SU-DHL-6 (cell line): ENCODE measurements around the gene PAX5.

Experiments
- H2AFZ ChIP-seq: fragments of 200-600 bp; sonication (generic); 2 replicates; pipeline ENCODE4 v1.6.1; 2014; ENCODE audit warnings: low read depth, mild to moderate bottlenecking, moderate library complexity, mixed read lengths, antibody characterized with exemption, low read length; ENCODE audit not compliant: severe bottlenecking
- H3F3A ChIP-seq: fragments of 200-600 bp; shearing (Covaris generic); 2 replicates; pipeline ENCODE4 v1.6.0; 2016; ENCODE audit warnings: antibody characterized with exemption, mild to moderate bottlenecking; ENCODE audit not compliant: insufficient read depth
- H3K27ac ChIP-seq: fragments of 200-600 bp; sonication (generic); 2 replicates; pipeline ENCODE4 v1.5.1; 2016; ENCODE audit warnings: low read depth, mild to moderate bottlenecking, low read length, moderate library complexity, mixed read lengths
- H3K27me3 ChIP-seq: fragments of 200-600 bp; sonication (generic), shearing (Covaris generic); 2 replicates; pipeline ENCODE4 v1.6.0; 2014; ENCODE audit warnings: mild to moderate bottlenecking, low read length
- H3K36me3 ChIP-seq: fragments of 200-600 bp; sonication (generic); 2 replicates; pipeline ENCODE4 v1.6.1; 2014; ENCODE audit warnings: mild to moderate bottlenecking, low read length, mixed read lengths
- H3K4me2 ChIP-seq: fragments of 300-600, 200-600 bp; shearing (Covaris generic), sonication (generic); 2 replicates; pipeline ENCODE4 v1.6.0; 2014; ENCODE audit warnings: low read length, low read depth, mild to moderate bottlenecking; ENCODE audit not compliant: poor library complexity, severe bottlenecking
- H3K4me3 ChIP-seq: fragments of 200-600 bp; sonication (generic); 2 replicates; pipeline ENCODE4 v1.5.1; 2014; ENCODE audit warnings: antibody characterized with exemption, low read length, mild to moderate bottlenecking, mixed read lengths; ENCODE audit not compliant: insufficient read depth, poor library complexity, severe bottlenecking
- H3K79me2 ChIP-seq: fragments of 200-600 bp; sonication (generic); 2 replicates; pipeline ENCODE4 v1.6.1; 2014; ENCODE audit warnings: mild to moderate bottlenecking, low read length, moderate library complexity; ENCODE audit not compliant: insufficient read depth
- H3K9ac ChIP-seq: fragments of 200-600 bp; sonication (generic); 2 replicates; pipeline ENCODE4 v1.7.0; 2014; ENCODE audit warnings: mild to moderate bottlenecking, low read length
- H3K9me2 ChIP-seq: fragments of 200-600 bp; sonication (generic); replicated peaks from 2 replicates; pipeline ENCODE4 v1.6.1; 2014; ENCODE audit warnings: low read length; ENCODE audit not compliant: insufficient read depth
- H3K9me3 ChIP-seq: fragments of 200-600 bp; sonication (generic); 2 replicates; pipeline ENCODE4 v1.6.1; 2014; ENCODE audit warnings: low read length, mixed read lengths; ENCODE audit not compliant: insufficient read depth
- H4K20me1 ChIP-seq: fragments of 200-600 bp; sonication (generic); 2 replicates; pipeline ENCODE4 v1.6.1; 2014; ENCODE audit warnings: low read depth, mild to moderate bottlenecking, antibody characterized with exemption, low read length, moderate library complexity, mixed read lengths
- EZH2phosphoT487 ChIP-seq: fragments of 200-600 bp; sonication (generic), shearing (Covaris generic); conservative IDR thresholded peaks from 2 replicates; pipeline ENCODE4 v1.6.1; 2018; ENCODE audit warnings: mild to moderate bottlenecking, antibody characterized with exemption, low read length, moderate library complexity, mixed read lengths
- TF ChIP-seq, protein P1 (sequence below): fragments of 200-600 bp; sonication (generic); IDR thresholded peaks from one replicate; pipeline ENCODE4 v1.5.1; 2017; ENCODE audit warnings: antibody characterized with exemption, mild to moderate bottlenecking, low read length, moderate library complexity; ENCODE audit not compliant: insufficient read depth, poor library complexity, severe bottlenecking

The PAX5 gene

DNA sequence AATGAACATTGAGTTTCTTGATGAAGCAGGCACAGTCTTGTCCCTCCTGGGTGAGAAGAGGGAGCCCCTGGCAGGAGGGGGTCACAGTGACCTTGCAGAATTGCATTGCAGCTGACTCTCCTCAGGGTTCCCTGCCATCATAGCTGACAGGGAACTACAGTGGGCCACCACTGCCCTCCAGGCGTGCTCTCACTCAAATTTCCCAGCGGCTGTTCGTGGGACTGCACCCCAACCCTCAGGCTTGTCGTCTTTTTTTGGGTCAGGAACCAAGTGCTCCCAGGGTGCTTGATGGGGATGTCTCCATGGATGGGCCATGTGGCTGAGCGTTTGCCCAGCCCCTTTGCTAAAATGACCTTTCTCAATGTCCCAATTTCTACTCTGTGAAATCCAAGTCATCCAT, 245.5 kb downstream of the PAX5 start:
- Histone ChIP-seq H3F3A (no peaks in the 10 kb centered on the region), H3K27ac (no peak overlapping the region), H3K36me3 (no peaks in the 10 kb centered on the region), H4K20me1 (no peaks in the 10 kb centered on the region), H2AFZ (no peak overlapping the region), H3K79me2 (no peaks in the 10 kb centered on the region), H3K4me3 (no peak overlapping the region), H3K9me3 (peaks cover 6% of the 10 kb centered on the region; the same call in 1 of the 2 replicates), H3K4me2 (no peak overlapping the region), H3K27me3 (0 out of 2 replicates have a peak, but pooled peaks cover 4% of the 10 kb centered on the region), H3K9me2 (no peaks in the 10 kb centered on the region), H3K9ac (no peak overlapping the region)
- TF ChIP-seq EZH2phosphoT487: no peak
- TF ChIP-seq, protein P1, sequence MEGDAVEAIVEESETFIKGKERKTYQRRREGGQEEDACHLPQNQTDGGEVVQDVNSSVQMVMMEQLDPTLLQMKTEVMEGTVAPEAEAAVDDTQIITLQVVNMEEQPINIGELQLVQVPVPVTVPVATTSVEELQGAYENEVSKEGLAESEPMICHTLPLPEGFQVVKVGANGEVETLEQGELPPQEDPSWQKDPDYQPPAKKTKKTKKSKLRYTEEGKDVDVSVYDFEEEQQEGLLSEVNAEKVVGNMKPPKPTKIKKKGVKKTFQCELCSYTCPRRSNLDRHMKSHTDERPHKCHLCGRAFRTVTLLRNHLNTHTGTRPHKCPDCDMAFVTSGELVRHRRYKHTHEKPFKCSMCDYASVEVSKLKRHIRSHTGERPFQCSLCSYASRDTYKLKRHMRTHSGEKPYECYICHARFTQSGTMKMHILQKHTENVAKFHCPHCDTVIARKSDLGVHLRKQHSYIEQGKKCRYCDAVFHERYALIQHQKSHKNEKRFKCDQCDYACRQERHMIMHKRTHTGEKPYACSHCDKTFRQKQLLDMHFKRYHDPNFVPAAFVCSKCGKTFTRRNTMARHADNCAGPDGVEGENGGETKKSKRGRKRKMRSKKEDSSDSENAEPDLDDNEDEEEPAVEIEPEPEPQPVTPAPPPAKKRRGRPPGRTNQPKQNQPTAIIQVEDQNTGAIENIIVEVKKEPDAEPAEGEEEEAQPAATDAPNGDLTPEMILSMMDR: peak; percentile 48

- TF ChIP-seq EZH2phosphoT487: no peak
- TF ChIP-seq, protein P1: no peak
- Histone ChIP-seq H3K4me2 (no peak overlapping the region), H3K4me3 (no peak overlapping the region), H3K79me2 (no peaks in the 10 kb centered on the region), H3K27me3 (0 out of 2 replicates have a peak, but pooled peaks cover 4% of the 10 kb centered on the region), H3F3A (no peaks in the 10 kb centered on the region), H3K9ac (no peak overlapping the region), H3K9me2 (no peaks in the 10 kb centered on the region), H2AFZ (no peak overlapping the region), H3K9me3 (no peaks in the 10 kb centered on the region), H3K27ac (no peak overlapping the region), H3K36me3 (no peaks in the 10 kb centered on the region), H4K20me1 (no peaks in the 10 kb centered on the region)
Observed at GRCh38 chr9:36787709-36788108, 246.4 kb downstream of the PAX5 start.
